SJSA1 (cell line): Measurements from ENCODE around the gene MC1R. TPM values are rescaled to one million over a fixed set of nuclear protein-coding genes. Genes with fewer than 3 reads are reported as not detected.

Source experiments
- DNase-seq, 2 experiments: peaks; one replicate each; pipeline ENCODE4 v3.0.0-alpha.2; 2015 to 2020; ENCODE audit warnings: low spot score in 2 of 2, low read depth in 1 of 2
- H3K27ac ChIP-seq: fragments of 250-450 bp; sonication (Bioruptor Pico); 2 replicates; pipeline ENCODE4 v1.5.1; 2020; ENCODE audit warnings: mild to moderate bottlenecking, moderate library complexity
- H3K27me3 ChIP-seq: fragments of 250-450 bp; sonication (Bioruptor Pico); replicated peaks from 2 replicates; pipeline ENCODE4 v1.5.1; 2020; ENCODE audit warnings: mild to moderate bottlenecking, moderate library complexity
- H3K36me3 ChIP-seq: fragments of 250-450 bp; sonication (Bioruptor Pico); 2 replicates; pipeline ENCODE4 v1.5.1; 2020; ENCODE audit warnings: mild to moderate bottlenecking
- H3K4me1 ChIP-seq: fragments of 250-450 bp; sonication (Bioruptor Pico); replicated peaks from 2 replicates; pipeline ENCODE4 v1.6.1; 2021; ENCODE audit warnings: mild to moderate bottlenecking
- H3K4me3 ChIP-seq: fragments of 250-450 bp; sonication (Bioruptor Pico); 2 replicates; pipeline ENCODE4 v1.5.1; 2020; ENCODE audit warnings: mild to moderate bottlenecking
- H3K9me3 ChIP-seq: fragments of 250-450 bp; sonication (Bioruptor Pico); replicated peaks from 2 replicates; pipeline ENCODE4 v1.5.1; 2020; ENCODE audit warnings: mild to moderate bottlenecking
- total RNA-seq: library from RNA; depleted of rRNA; stranded (reverse); fragments of >200 nt; shearing (Covaris generic); gene quantifications from 2 replicates; pipeline ENCODE4 v1.2.3, GENCODE V29; 2014

MC1R gene
- total RNA-seq, 1 experiment from 2014 or later, result 9.2 TPM

GRCh38 chr16:89904606-89905510 lies 13.8 kb upstream of the MC1R start:
- DNase-seq, result no peak
- Histone ChIP-seq H3K27me3 (no peaks in the 10 kb centered on the region), H3K36me3 (peaks cover 67% of the 10 kb centered on the region), H3K4me3 (no peak overlapping the region), H3K9me3 (no peaks in the 10 kb centered on the region), H3K4me1 (peaks cover under 1% of the 10 kb centered on the region), H3K27ac (no peak overlapping the region)

- no peak for DNase-seq
- H3K36me3 ChIP-seq, result peaks cover 67% of the 10 kb centered on the region
Observed at GRCh38 chr16:89905511-89906139, 13.0 kb upstream of the MC1R start.

DNA sequence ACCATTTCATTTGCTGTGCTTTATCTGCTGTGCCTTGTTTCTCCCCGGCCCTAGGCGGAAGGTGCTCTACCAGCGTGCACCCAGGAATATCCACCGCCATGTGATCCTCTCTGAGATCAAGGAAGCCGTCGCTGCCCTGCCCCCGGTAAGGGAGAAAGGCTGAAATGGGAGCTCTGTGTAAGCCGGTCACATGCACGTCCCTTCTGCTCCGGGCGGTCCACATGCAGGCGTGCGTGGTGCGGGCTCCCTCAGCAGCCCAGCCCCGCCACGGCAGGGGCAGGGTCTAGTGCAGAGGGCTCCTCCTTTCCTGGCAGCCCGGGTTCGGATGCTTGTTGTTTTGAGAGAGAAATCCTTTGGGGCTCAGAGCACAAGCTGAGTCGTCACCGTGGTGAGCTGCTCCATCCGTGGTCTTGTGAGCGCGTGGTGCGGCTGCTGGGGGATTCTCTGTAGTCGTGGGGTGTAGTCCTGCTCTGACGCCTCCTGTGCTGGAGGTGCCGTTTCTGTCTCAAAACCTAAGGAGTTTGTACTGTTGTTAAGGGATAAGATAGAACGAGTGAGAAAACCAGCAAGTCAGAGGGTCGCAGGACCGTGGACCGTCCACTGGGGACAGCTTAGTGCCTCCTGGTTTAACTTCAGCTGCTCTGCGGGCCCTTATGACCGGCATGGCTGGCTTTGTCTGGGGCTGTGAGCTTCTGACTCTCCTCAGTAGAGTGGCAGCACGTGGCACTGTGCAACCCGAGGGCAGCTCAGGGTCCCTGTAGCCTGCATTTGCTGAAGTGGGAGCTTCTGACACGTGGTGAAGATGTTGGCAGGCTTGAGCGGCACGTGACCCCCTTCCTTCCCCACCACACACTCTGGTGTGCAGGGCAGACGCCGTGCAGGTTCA lies 12.3 kb upstream of the MC1R start:
- Histone ChIP-seq H3K27ac (no peak overlapping the region), H3K9me3 (no peaks in the 10 kb centered on the region), H3K27me3 (no peaks in the 10 kb centered on the region), H3K36me3 (peaks cover 70% of the 10 kb centered on the region), H3K4me3 (no peak overlapping the region), H3K4me1 (peaks cover 5% of the 10 kb centered on the region)
- no peak for DNase-seq

More at GRCh38 chr16:89905511-89906139, 13.0 kb upstream of the MC1R start:
- H3K27ac ChIP-seq, result no peak overlapping the region
- peaks cover 5% of the 10 kb centered on the region for H3K4me1 ChIP-seq
- H3K4me3 ChIP-seq, result no peak overlapping the region
- H3K27me3 ChIP-seq, result no peaks in the 10 kb centered on the region
- no peaks in the 10 kb centered on the region for H3K9me3 ChIP-seq

DNA sequence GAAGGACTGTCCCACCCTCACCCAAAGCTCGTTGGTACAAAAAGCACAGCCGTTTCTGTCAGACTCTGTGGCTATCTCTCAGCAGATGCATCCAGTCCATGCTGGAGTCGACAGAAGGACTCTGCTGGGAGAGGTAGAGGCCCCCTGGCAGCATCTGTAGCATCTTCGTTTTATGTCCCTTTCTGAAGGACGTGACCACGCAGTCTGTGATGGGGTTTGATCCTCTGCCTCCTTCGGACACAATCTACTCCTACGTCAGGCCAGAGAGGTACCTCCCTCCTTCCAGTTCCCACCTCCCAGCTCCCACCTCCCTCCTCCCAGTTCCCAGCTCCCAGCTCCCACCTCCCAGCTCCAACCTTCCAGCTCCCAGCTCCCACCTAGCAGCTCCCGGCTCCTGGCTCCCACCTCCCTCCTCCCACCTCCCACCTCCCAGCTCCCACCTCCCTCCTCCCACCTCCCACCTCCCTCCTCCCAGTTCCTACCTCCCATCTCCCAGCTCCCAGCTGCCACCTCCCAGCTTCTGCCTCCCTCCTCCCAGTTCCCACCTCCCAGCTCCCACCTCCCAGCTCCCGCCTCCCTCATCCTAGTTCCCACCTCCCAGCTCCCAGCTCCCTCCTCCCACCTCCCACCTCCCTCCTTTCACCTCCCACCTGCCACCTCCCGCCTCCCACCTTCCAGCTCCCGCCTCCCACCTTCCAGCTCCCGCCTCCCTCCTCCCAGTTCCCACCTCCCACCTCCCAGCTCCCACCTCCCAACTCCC lies 11.4 kb upstream of the MC1R start:
- DNase-seq, result no peak
- H3K27me3 ChIP-seq, result no peaks in the 10 kb centered on the region
- H3K36me3 ChIP-seq, result peaks cover 79% of the 10 kb centered on the region
- H3K27ac ChIP-seq, result no peak overlapping the region
- H3K9me3 ChIP-seq, result no peaks in the 10 kb centered on the region
- H3K4me3 ChIP-seq, result no peak overlapping the region
- peaks cover 5% of the 10 kb centered on the region for H3K4me1 ChIP-seq

DNA sequence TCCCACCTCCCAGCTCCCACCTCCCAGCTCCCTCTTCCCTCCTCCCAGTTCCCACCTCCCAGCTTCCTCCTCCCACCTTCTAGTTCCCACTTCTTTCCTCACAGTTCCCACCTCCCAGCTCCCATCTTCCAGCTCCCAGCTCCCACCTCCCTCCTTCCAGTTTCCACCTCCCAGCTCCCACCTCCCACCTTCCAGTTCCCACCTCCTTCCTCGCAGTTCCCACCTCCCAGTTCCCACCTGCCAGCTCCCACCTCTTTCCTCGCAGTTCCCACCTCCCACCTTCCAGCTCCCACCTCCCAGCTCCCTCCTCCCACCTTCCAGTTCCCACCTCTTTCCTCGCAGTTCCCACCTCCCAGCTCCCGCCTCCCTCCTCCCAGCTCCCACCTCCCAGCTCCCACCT lies 10.4 kb upstream of the MC1R start:
- Histone ChIP-seq H3K4me3 (no peak overlapping the region), H3K27ac (no peak overlapping the region), H3K27me3 (no peaks in the 10 kb centered on the region), H3K9me3 (no peaks in the 10 kb centered on the region), H3K4me1 (peaks cover 5% of the 10 kb centered on the region), H3K36me3 (peaks cover 76% of the 10 kb centered on the region)
- no peak for DNase-seq

GRCh38 chr16:89909777-89910716 lies 8.6 kb upstream of the MC1R start:
- peaks cover 5% of the 10 kb centered on the region for H3K4me1 ChIP-seq
- no peaks in the 10 kb centered on the region for H3K9me3 ChIP-seq
- DNase-seq, result peak; percentile 64 to 86
- no peak overlapping the region for H3K4me3 ChIP-seq
- no peak overlapping the region for H3K27ac ChIP-seq
- H3K27me3 ChIP-seq, result no peaks in the 10 kb centered on the region
- peaks cover 59% of the 10 kb centered on the region for H3K36me3 ChIP-seq

GRCh38 chr16:89910717-89911354 lies 7.8 kb upstream of the MC1R start:
- Histone ChIP-seq H3K27me3 (no peaks in the 10 kb centered on the region), H3K4me1 (peaks cover 5% of the 10 kb centered on the region), H3K9me3 (no peaks in the 10 kb centered on the region), H3K27ac (no peak overlapping the region), H3K4me3 (no peak overlapping the region), H3K36me3 (peaks cover 51% of the 10 kb centered on the region)
- no peak for DNase-seq

- DNase-seq, result no peak
- no peak overlapping the region for H3K4me3 ChIP-seq
- peaks cover 5% of the 10 kb centered on the region for H3K4me1 ChIP-seq
- no peak overlapping the region for H3K27ac ChIP-seq
- H3K9me3 ChIP-seq, result no peaks in the 10 kb centered on the region
- H3K36me3 ChIP-seq, result peaks cover 46% of the 10 kb centered on the region
- H3K27me3 ChIP-seq, result no peaks in the 10 kb centered on the region
Observed at GRCh38 chr16:89911375-89911774, 7.3 kb upstream of the MC1R start.

DNA sequence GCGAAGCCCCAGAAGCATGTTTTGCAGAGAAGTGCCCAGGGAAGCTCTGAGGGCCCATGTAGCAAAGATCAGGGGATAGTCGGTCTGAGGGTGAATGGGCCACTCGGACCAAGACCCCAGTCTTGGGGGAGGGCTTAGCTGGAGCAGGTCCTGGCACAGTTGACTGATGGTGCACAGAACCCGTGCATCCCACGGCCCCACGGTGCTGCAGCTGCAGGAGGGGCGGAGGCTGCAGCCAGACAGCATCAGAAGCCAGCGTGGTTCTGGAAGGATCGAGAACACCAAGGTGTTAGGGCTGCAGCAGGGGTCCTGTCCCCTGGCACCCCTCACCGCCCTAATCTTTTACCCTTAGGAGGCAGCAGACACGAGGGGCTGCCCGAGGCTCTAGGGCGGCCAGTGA lies 6.5 kb upstream of the MC1R start:
- Histone ChIP-seq H3K27ac (no peak overlapping the region), H3K9me3 (no peaks in the 10 kb centered on the region), H3K36me3 (peaks cover 39% of the 10 kb centered on the region), H3K27me3 (no peaks in the 10 kb centered on the region), H3K4me3 (no peak overlapping the region), H3K4me1 (peaks cover 6% of the 10 kb centered on the region)
- DNase-seq, result no peak

- no peak overlapping the region for H3K27ac ChIP-seq
- H3K9me3 ChIP-seq, result no peaks in the 10 kb centered on the region
- no peak overlapping the region for H3K4me3 ChIP-seq
- no peaks in the 10 kb centered on the region for H3K27me3 ChIP-seq
- no peak for DNase-seq
- peaks cover 39% of the 10 kb centered on the region for H3K36me3 ChIP-seq
- H3K4me1 ChIP-seq, result peaks cover 11% of the 10 kb centered on the region
Observed at GRCh38 chr16:89912627-89913026, 6.0 kb upstream of the MC1R start.

GRCh38 chr16:89913408-89914387 lies 5.0 kb upstream of the MC1R start:
- H3K9me3 ChIP-seq, result no peaks in the 10 kb centered on the region
- peaks cover 38% of the 10 kb centered on the region for H3K36me3 ChIP-seq
- H3K4me1 ChIP-seq, result peaks cover 21% of the 10 kb centered on the region
- H3K27me3 ChIP-seq, result no peaks in the 10 kb centered on the region
- H3K4me3 ChIP-seq, result no peak overlapping the region
- no peak overlapping the region for H3K27ac ChIP-seq
- no peak for DNase-seq
